ENCODE data around the gene CWC27.

CWC27 gene

GRCh38 chr5:65030056-65030455 lies 261.3 kb downstream of the CWC27 start:
- Histone ChIP-seq H3K4me2 (ENCODE audit: insufficient read depth, low read length) (no peak overlapping the region), H3K79me2 (ENCODE audit: insufficient read depth, low read length) (no peaks in the 10 kb centered on the region), H2AFZ (ENCODE audit: low read depth, low read length) (no peak overlapping the region), H3K9ac (ENCODE audit: low read depth, low read length) (no peak overlapping the region), H3K27ac (ENCODE audit: low read length) (no peak overlapping the region), H3K36me3 (ENCODE audit: insufficient read depth, low read length) (no peaks in the 10 kb centered on the region), H4K20me1 (ENCODE audit: insufficient read depth, low read length) (no peaks in the 10 kb centered on the region), H3K27me3 (ENCODE audit: insufficient read depth, low read length, poor library complexity) (no peaks in the 10 kb centered on the region), H3K4me3 (ENCODE audit: low read depth in 1 of 2, low read length in 2 of 2) (no peak overlapping the region), H3K4me1 (ENCODE audit: insufficient read depth, low read length) (peaks cover 9% of the 10 kb centered on the region), H3K9me3 (ENCODE audit: insufficient read depth, low read length, severe bottlenecking) (no peaks in the 10 kb centered on the region)
- DNase-seq (no peak), ATAC-seq (ENCODE audit: insufficient read depth, low read depth) (no peak)
- no peak for TF ChIP-seq EZH2 (IDR thresholded peaks at IDR 0.05; ENCODE audit: borderline replicate concordance, low read depth, low read length, severe bottlenecking)
- TF ChIP-seq CTCF (IDR thresholded peaks at IDR 0.05; ENCODE audit: borderline replicate concordance, extremely low read depth, low read length, poor library complexity, severe bottlenecking), result no peak

DNA sequence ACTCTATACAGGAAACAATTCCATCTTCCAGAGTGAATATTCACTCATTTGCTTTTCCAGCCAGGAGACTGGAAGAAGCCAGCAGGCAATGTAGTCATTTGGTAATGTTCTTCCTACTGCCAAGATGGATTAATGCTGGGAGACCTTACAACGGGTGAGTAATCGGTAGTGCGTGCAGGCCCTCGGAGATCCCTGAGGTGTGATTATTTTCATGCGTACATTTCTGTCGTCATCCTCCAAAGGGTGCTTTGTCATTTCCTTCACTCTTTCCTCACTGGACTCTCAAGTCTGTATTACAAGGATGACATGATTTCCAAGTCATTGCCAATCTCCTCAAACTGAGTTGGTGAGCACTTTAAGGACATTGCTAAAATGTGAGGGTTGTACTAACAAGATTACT lies 263.5 kb downstream of the CWC27 start:
- Histone ChIP-seq H3K36me3 (ENCODE audit: insufficient read depth, low read length) (no peaks in the 10 kb centered on the region), H3K4me3 (ENCODE audit: low read depth in 1 of 2, low read length in 2 of 2) (no peak overlapping the region), H4K20me1 (ENCODE audit: insufficient read depth, low read length) (no peaks in the 10 kb centered on the region), H2AFZ (ENCODE audit: low read depth, low read length) (no peak overlapping the region), H3K27ac (ENCODE audit: low read length) (no peak overlapping the region), H3K9me3 (ENCODE audit: insufficient read depth, low read length, severe bottlenecking) (no peaks in the 10 kb centered on the region), H3K79me2 (ENCODE audit: insufficient read depth, low read length) (no peaks in the 10 kb centered on the region), H3K27me3 (ENCODE audit: insufficient read depth, low read length, poor library complexity) (no peaks in the 10 kb centered on the region), H3K9ac (ENCODE audit: low read depth, low read length) (no peak overlapping the region), H3K4me1 (ENCODE audit: insufficient read depth, low read length) (peaks cover 24% of the 10 kb centered on the region), H3K4me2 (ENCODE audit: insufficient read depth, low read length) (no peak overlapping the region)
- TF ChIP-seq CTCF (IDR thresholded peaks at IDR 0.05; ENCODE audit: borderline replicate concordance, extremely low read depth, low read length, poor library complexity, severe bottlenecking) (no peak), EZH2 (IDR thresholded peaks at IDR 0.05; ENCODE audit: borderline replicate concordance, low read depth, low read length, severe bottlenecking) (no peak)
- DNase-seq (no peak), ATAC-seq (ENCODE audit: insufficient read depth, low read depth) (no peak)

DNA sequence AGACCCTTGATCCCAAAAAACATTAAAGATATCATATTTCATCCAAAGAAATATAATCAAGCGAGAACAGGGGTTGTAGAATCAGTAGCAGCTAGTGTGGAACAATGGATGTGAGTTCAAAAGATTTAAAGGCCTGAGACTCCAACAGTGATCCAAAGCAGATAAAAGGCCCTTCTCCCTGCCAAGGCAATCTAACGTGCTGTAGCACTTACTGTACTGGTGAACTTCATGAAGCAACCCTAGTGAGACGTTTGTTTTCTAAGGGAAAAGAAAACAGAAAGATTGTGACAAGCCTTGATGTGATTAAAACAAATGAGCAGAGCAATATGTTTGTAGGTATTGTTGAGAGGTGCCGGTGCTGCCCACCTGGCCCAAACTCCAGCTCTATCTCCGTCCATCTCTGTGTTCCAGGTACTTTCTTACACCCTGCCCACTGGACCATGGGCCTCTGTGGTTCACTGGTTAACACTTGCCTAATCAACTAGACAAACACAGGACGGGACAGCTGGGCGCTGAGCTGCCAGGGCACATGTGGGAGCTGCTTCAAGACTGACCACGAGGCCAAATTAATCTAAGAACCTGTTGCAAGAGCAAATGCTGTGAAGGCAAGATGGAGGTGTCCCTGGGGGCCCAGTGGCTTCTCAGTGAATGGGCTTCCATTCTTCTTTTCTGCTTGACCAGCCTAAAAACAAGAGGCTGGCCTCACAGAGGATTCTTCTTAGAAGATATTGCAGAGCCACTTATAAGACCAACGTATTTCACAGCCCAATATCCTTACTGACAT lies 265.5 kb downstream of the CWC27 start:
- H3K9ac ChIP-seq (ENCODE audit: low read depth, low read length), result no peak overlapping the region
- no peaks in the 10 kb centered on the region for H4K20me1 ChIP-seq (ENCODE audit: insufficient read depth, low read length)
- no peaks in the 10 kb centered on the region for H3K36me3 ChIP-seq (ENCODE audit: insufficient read depth, low read length)
- ATAC-seq (ENCODE audit: insufficient read depth, low read depth) (no peak), DNase-seq (no peak)
- H3K4me2 ChIP-seq (ENCODE audit: insufficient read depth, low read length), result no peak overlapping the region
- peaks cover 20% of the 10 kb centered on the region for H3K4me1 ChIP-seq (ENCODE audit: insufficient read depth, low read length)
- TF ChIP-seq CTCF (IDR thresholded peaks at IDR 0.05; ENCODE audit: borderline replicate concordance, extremely low read depth, low read length, poor library complexity, severe bottlenecking) (no peak), EZH2 (IDR thresholded peaks at IDR 0.05; ENCODE audit: borderline replicate concordance, low read depth, low read length, severe bottlenecking) (no peak)
- no peaks in the 10 kb centered on the region for H3K9me3 ChIP-seq (ENCODE audit: insufficient read depth, low read length, severe bottlenecking)
- no peak overlapping the region for H3K27ac ChIP-seq (ENCODE audit: low read length)
- H3K4me3 ChIP-seq (ENCODE audit: low read depth in 1 of 2, low read length in 2 of 2), result no peak overlapping the region
- no peaks in the 10 kb centered on the region for H3K27me3 ChIP-seq (ENCODE audit: insufficient read depth, low read length, poor library complexity)
- no peak overlapping the region for H2AFZ ChIP-seq (ENCODE audit: low read depth, low read length)
- no peaks in the 10 kb centered on the region for H3K79me2 ChIP-seq (ENCODE audit: insufficient read depth, low read length)

All from DND-41 (cell line).